GM23338 (cell line): Measurements from ENCODE around the gene CBX5. TPM values are rescaled to one million over a fixed set of nuclear protein-coding genes. Genes with fewer than 3 reads are reported as not detected.

Experiments used
- ATAC-seq: fragments of 200-7000 bp; cut with Tn5 transposase; 3 replicates; pipeline ENCODE4 v1.9.1; 2020
- DNase-seq: peaks from one replicate; pipeline ENCODE4 v3.0.0-alpha.2; 2015; ENCODE audit warnings: low spot score
- H2AFZ ChIP-seq: fragments of 200-600 bp; sonication (generic); 2 replicates; pipeline ENCODE4 v1.8.0; 2016; ENCODE audit warnings: antibody characterized with exemption, mild to moderate bottlenecking, moderate library complexity
- H3F3A ChIP-seq: fragments of 200-600 bp; sonication (generic); replicated peaks from 2 replicates; pipeline ENCODE4 v1.8.0; 2017; ENCODE audit warnings: antibody characterized with exemption, mixed run types, low read depth
- H3K27ac ChIP-seq: fragments of 200-600 bp; sonication (generic); 2 replicates; pipeline ENCODE4 v1.6.1; 2016; ENCODE audit warnings: low read depth
- H3K27me3 ChIP-seq: fragments of 200-600 bp; sonication (generic); 2 replicates; pipeline ENCODE4 v1.8.0; 2016; ENCODE audit warnings: mild to moderate bottlenecking, mixed run types, moderate library complexity; ENCODE audit not compliant: insufficient read depth
- H3K36me3 ChIP-seq: fragments of 200-600 bp; sonication (generic); 2 replicates; pipeline ENCODE4 v1.8.0; 2016; ENCODE audit warnings: mild to moderate bottlenecking; ENCODE audit not compliant: insufficient read depth
- H3K4me1 ChIP-seq: fragments of 200-600 bp; sonication (generic); 2 replicates; pipeline ENCODE4 v1.8.0; 2016; ENCODE audit warnings: mild to moderate bottlenecking, moderate library complexity; ENCODE audit not compliant: insufficient read depth
- H3K4me2 ChIP-seq: fragments of 200-600 bp; sonication (generic); 2 replicates; pipeline ENCODE4 v1.7.1; 2017; ENCODE audit warnings: mixed run types
- H3K4me3 ChIP-seq: fragments of 200-600 bp; sonication (generic); 2 replicates; pipeline ENCODE4 v1.6.1; 2016; ENCODE audit warnings: mixed run types
- H3K79me2 ChIP-seq: fragments of 200-600 bp; sonication (generic); replicated peaks from 2 replicates; pipeline ENCODE4 v1.8.0; 2017; ENCODE audit warnings: mild to moderate bottlenecking; ENCODE audit not compliant: insufficient read depth
- H3K9me2 ChIP-seq: fragments of 200-600 bp; sonication (generic); 2 replicates; pipeline ENCODE4 v1.8.0; 2017; ENCODE audit not compliant: insufficient read depth
- H4K20me1 ChIP-seq: fragments of 200-600 bp; sonication (generic); replicated peaks from 2 replicates; pipeline ENCODE4 v1.8.0; 2017; ENCODE audit warnings: mild to moderate bottlenecking; ENCODE audit not compliant: insufficient read depth
- H3K27ac Mint-ChIP-seq: 2 replicates; pipeline ENCODE4 v1.8.0; 2020; ENCODE audit warnings: inconsistent platforms, mild to moderate bottlenecking, moderate library complexity, mixed read lengths
- H3K27me3 Mint-ChIP-seq: 3 replicates; pipeline ENCODE4 v1.8.0; 2022; ENCODE audit warnings: low read depth, mild to moderate bottlenecking, moderate library complexity, mixed read lengths, inconsistent platforms; ENCODE audit not compliant: insufficient read depth, poor library complexity
- H3K36me3 Mint-ChIP-seq: 3 replicates; pipeline ENCODE4 v1.8.0; 2021; ENCODE audit warnings: low read depth, mild to moderate bottlenecking, inconsistent platforms, moderate library complexity, mixed read lengths
- H3K4me1 Mint-ChIP-seq: 3 replicates; pipeline ENCODE4 v1.8.0; 2020; ENCODE audit warnings: mild to moderate bottlenecking, inconsistent platforms, mixed read lengths
- H3K4me3 Mint-ChIP-seq: 3 replicates; pipeline ENCODE4 v1.8.0; 2021; ENCODE audit warnings: moderate library complexity, mild to moderate bottlenecking, inconsistent platforms, mixed read lengths
- H3K9me3 Mint-ChIP-seq: 3 replicates; pipeline ENCODE4 v1.8.0; 2020; ENCODE audit warnings: moderate library complexity, mild to moderate bottlenecking, inconsistent platforms, mixed read lengths
- ETS1 ChIP-seq: IDR thresholded peaks from 2 replicates; pipeline ENCODE4 v1.6.1; 2016; ENCODE audit warnings: antibody characterized with exemption
- JUNB ChIP-seq: IDR thresholded peaks from one replicate; pipeline ENCODE4 v1.6.1; 2016; ENCODE audit warnings: antibody characterized with exemption; ENCODE audit not compliant: unreplicated experiment
- NANOG ChIP-seq: IDR thresholded peaks from 2 replicates; pipeline ENCODE4 v1.6.1; 2016; ENCODE audit warnings: antibody characterized with exemption, borderline replicate concordance
- POLR2AphosphoS5 ChIP-seq: IDR thresholded peaks from 2 replicates; pipeline ENCODE4 v1.6.1; 2016; ENCODE audit warnings: antibody characterized with exemption, low read depth
- STAT1 ChIP-seq: IDR thresholded peaks from one replicate; pipeline ENCODE4 v1.6.1; 2016; ENCODE audit warnings: antibody characterized with exemption; ENCODE audit not compliant: unreplicated experiment
- ZNF114 ChIP-seq: fragments of 250-450 bp; sonication (Bioruptor Pico); IDR thresholded peaks from 2 replicates; pipeline ENCODE4 v1.5.0; 2020; ENCODE audit warnings: mild to moderate bottlenecking, moderate library complexity
- ZNF331 ChIP-seq: fragments of 250-450 bp; sonication (Bioruptor Pico); IDR thresholded peaks from 2 replicates; pipeline ENCODE4 v1.5.0; 2020; ENCODE audit warnings: low read depth, mild to moderate bottlenecking, moderate library complexity
- ZNF462 ChIP-seq: fragments of 250-450 bp; sonication (Bioruptor Pico); IDR thresholded peaks from 2 replicates; pipeline ENCODE4 v1.5.0; 2020; ENCODE audit warnings: mild to moderate bottlenecking, moderate library complexity
- polyA plus RNA-seq: library from polyadenylated mRNA; unstranded; fragments of >200 nt; fragmentation: Nextera tagmentation; extraction: Ambion mirVana; gene quantifications from 2 replicates; pipeline ENCODE4 v1.2.1, GENCODE V29; 2016
- total RNA-seq: library from RNA; depleted of rRNA; stranded (reverse); fragments of >200 nt; shearing (Covaris generic); gene quantifications from 2 replicates; pipeline ENCODE4 v1.2.3, GENCODE V29; 2014

Gene CBX5
- total and polyA plus RNA-seq, 2 experiments from 2014 or later: 152 to 212 TPM

GRCh38 chr12:54292931-54293241 is 13.0 kb upstream of the CBX5 start (continued):
- TF ChIP-seq ZNF462: no peak
- no peak for TF ChIP-seq JUNB
- TF ChIP-seq POLR2AphosphoS5: no peak

GRCh38 chr12:54292083-54292930 is 12.4 kb upstream of the CBX5 start:
- Histone ChIP-seq H3K27me3 (no peaks in the 10 kb centered on the region), H3K79me2 (no peaks in the 10 kb centered on the region), H3K36me3 (no peaks in the 10 kb centered on the region; the same call in 1 of the 2 replicates), H3K4me3 (no peak overlapping the region), H4K20me1 (no peaks in the 10 kb centered on the region; the same call in 1 of the 2 replicates), H3K9me2 (no peaks in the 10 kb centered on the region), H3K27ac (no peak overlapping the region), H2AFZ (no peak overlapping the region), H3K4me2 (no peak overlapping the region), H3F3A (peaks cover 32% of the 10 kb centered on the region), H3K4me1 (no peaks in the 10 kb centered on the region)
- no peaks in the 10 kb centered on the region; the same call in 2 of the 3 replicates for H3K4me1 Mint-ChIP-seq
- peaks cover 14% of the 10 kb centered on the region for H3K27me3 Mint-ChIP-seq
- no peaks in the 10 kb centered on the region; the same call in 2 of the 3 replicates for H3K36me3 Mint-ChIP-seq
- no peak for DNase-seq
- no peaks in the 10 kb centered on the region for H3K9me3 Mint-ChIP-seq
- H3K27ac Mint-ChIP-seq: no peak overlapping the region
- no peak for ATAC-seq
- no peak overlapping the region for H3K4me3 Mint-ChIP-seq
- TF ChIP-seq ZNF462: no peak
- TF ChIP-seq STAT1: no peak
- TF ChIP-seq ZNF114 (CRISPR knock-in tag): no peak
- TF ChIP-seq ETS1: no peak
- no peak for TF ChIP-seq ZNF331 (CRISPR knock-in tag)
- TF ChIP-seq NANOG: no peak
